Astrocyte of the cerebellum (primary cell): Measurements from ENCODE around the gene EEIG1.

Experiments
- DNase-seq: peaks from one replicate; pipeline ENCODE4 v3.0.0-alpha.2; 2011; ENCODE audit warnings: low read depth
- H3K4me3 ChIP-seq: 2 replicates; pipeline ENCODE4 v1.5.1; 2011; ENCODE audit warnings: mild to moderate bottlenecking, low read depth, low read length, moderate library complexity
- CTCF ChIP-seq: IDR thresholded peaks from 2 replicates; pipeline ENCODE4 v1.5.1; 2012; ENCODE audit warnings: low read length, low read depth, moderate library complexity, mild to moderate bottlenecking; ENCODE audit errors: missing control alignments
- in situ Hi-C: cut with HindIII; loops from 2 replicates; pipeline ENCODE4 v1.10.0; 2017; ENCODE audit warnings: low sequenced_read_pairs

Gene EEIG1

GRCh38 chr9:127949827-127950512 lies 30.8 kb downstream of the EEIG1 start:
- in situ Hi-C loops: no loop called here
- no peak for TF ChIP-seq CTCF
- no peak for DNase-seq
- H3K4me3 ChIP-seq: no peak overlapping the region

GRCh38 chr9:127947841-127948710 lies 32.7 kb downstream of the EEIG1 start:
- no peak for TF ChIP-seq CTCF
- in situ Hi-C loops: no loop called here
- DNase-seq: no peak
- H3K4me3 ChIP-seq: no peak overlapping the region

- no peak overlapping the region for H3K4me3 ChIP-seq
- no peak for DNase-seq
- in situ Hi-C loops: no loop called here
- no peak for TF ChIP-seq CTCF
Observed at GRCh38 chr9:127946728-127947127, 34.1 kb downstream of the EEIG1 start.

- H3K4me3 ChIP-seq: no peak overlapping the region
- no peak for TF ChIP-seq CTCF
- in situ Hi-C loops: no loop called here
- no peak for DNase-seq
Observed at GRCh38 chr9:127945942-127946341, 34.8 kb downstream of the EEIG1 start.

GRCh38 chr9:127945338-127945737 lies 35.5 kb downstream of the EEIG1 start:
- H3K4me3 ChIP-seq: no peak overlapping the region
- no peak for DNase-seq
- in situ Hi-C loops: no loop called here
- TF ChIP-seq CTCF: no peak

- H3K4me3 ChIP-seq: no peak overlapping the region
- no peak for DNase-seq
- in situ Hi-C loops: no loop called here
- TF ChIP-seq CTCF: no peak
Observed at GRCh38 chr9:127944586-127945218, 36.1 kb downstream of the EEIG1 start.
